GM18498 (cell line): ENCODE results near the gene TTC24.
"Not testable (repeated sequence)": the region's sequence is repeated elsewhere in the genome, so short reads cannot be mapped to it uniquely, and the experiment has no call there.

ENCODE experiments used
- ATAC-seq: cut with Tn5 transposase; IDR thresholded peaks from one replicate; pipeline ENCODE4 v1.9.1; 2021; ENCODE audit warnings: mild to moderate bottlenecking, moderate library complexity; ENCODE audit not compliant: unreplicated experiment

The TTC24 gene

DNA sequence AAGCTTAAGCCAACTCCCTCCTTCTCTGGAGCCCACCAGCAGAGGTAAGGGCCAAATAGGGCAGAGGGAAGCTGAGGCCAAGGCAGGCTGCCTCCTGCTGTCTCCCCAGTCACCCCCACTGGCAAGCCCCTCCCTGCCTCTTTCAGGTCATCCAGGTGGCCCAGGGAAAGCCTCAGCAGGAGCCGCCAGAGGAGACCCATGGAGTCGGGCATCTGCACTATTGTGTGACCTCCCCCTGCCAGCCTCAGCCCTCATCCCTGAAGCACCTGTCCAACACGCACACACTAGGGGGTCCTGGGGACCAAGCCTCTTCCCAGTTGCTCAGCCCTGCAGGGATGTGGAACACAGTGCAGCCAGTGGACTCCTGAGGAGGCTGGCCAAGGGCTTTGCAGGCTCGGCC, 6.8 kb downstream of the TTC24 start:
- no peak for ATAC-seq

- ATAC-seq: no peak
Observed at GRCh38 chr1:156586892-156587477, 7.5 kb downstream of the TTC24 start.

DNA sequence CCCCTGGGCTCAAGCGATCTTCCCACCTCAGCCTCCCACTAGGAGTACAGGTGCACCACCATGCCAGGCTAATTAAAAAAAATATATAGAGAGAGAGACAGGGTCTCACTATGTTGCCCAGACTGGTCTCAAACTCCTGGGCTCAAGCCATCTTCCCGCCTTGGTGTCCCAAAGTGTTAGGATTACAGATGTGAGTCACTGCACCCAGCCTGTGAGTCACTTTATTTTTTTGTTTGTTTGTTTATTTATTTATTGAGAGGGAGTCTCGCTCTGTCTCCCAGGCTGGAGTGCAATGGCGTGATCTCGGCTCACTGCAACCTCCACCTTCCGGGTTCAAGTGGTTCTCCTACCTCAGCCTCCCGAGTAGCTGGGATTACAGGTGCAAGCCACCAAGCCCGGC, 8.4 kb downstream of the TTC24 start:
- ATAC-seq: not testable (repeated sequence)

DNA sequence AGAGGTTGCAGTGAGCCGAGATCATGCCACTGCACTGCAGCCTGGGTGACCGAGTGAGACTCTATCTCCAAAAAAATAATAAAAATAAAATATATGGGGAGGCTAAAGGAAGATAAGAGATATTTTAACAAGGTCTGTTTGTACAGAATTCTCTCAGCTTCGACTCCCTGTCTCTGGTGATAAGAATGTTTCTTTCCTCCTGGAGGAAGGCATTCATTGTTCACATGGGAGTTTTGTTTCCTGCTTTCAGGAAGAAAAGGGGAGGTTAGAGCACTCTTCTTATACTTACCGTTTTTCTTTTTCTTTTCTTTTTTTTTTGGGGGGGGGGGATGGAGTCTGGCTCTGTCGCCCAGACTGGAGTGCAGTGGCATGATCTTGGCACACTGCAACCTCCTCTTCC, 10.0 kb downstream of the TTC24 start:
- ATAC-seq: no peak

DNA sequence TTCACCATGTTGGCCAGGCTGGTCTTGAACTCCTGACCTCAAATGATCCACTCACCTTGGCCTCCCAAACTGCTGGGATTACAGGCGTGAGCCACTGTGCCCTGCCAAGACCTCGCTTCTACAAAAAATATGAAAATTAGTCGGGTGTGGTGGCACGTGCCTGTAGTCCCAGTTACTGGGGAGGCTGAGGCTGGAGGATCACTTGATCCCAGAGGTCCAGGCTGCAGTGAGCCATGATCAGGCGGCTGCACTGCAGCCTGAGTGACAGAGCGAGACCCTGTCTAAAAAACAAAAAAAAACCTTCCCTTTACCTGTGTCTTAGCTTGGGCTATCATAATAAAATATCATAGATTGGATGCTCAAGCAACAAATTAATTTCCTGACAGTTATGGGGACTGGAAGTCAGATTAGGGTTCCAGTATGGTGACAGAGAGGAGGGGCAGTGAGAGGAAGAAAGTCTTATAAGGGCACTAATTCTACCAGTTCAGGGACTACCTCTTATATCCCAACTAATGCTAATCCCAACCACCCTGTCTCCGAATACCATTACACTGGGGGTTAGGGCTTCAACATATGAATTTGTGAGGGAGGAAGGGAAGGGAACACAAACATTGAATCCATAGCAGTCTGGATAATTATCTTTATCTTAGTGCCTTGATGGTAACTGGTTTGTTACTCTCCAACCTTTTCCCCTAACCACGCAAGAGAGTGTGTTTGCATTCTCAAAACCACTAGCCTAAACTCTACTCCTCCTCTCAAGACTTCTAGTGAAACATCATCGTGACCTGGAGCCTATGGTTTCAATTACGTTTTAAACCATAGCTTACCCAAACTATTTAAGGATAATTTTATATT, 11.0 kb downstream of the TTC24 start:
- ATAC-seq: no peak

DNA sequence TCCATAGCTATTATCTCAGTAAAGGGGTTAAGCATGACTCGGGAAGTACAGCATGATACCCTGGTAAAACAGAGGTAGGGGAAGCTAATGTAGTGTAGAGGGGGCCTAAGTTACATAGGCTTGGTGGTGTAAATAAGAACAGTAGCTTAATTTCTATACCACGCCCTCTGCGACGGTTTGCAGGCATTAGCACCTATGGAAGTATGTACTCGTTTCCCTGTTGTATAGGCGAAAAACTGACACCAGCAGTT, 11.6 kb downstream of the TTC24 start:
- ATAC-seq: no peak

GRCh38 chr1:156591432-156592157, 12.1 kb downstream of the TTC24 start, which contains the start of gene NAXE:
Gene NAXE, plus strand, starts transcription at chr1:156591776. Its CDS starts 29 bp downstream, at chr1:156591805.
- peak; percentile 79 for ATAC-seq

GRCh38 chr1:156592158-156592909, 12.8 kb downstream of the TTC24 start:
- no peak for ATAC-seq

DNA sequence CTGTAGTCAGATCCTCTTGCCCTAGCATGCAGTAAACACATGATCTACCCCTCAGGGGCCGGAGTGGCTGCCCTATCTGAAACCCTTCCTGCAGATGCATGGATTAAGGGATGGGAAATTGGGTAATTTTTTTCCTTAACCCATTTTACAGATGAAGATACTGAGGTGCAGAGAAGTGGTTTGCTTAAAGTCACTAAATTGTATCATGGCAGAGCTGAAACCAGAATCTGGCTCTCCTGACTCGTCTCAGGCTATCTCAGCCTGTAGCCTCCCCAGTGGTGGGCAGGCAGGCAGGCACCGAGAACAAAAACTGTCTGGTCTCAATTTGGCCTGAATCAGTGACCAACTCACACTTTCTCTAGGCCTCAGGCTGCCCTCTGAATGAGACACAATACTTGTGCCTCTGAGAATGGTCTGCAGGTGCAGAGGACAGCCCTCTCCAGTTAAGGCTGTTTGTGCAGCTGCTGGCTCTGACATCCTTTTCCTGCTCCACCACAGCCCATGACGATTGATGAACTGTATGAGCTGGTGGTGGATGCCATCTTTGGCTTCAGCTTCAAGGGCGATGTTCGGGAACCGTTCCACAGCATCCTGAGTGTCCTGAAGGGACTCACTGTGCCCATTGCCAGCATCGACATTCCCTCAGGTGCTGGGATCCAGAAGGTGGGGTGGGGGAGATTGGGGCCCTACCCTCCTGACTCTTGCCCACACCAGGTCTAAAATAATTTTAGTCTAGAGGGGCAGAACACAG, 13.6 kb downstream of the TTC24 start:
- ATAC-seq: no peak

DNA sequence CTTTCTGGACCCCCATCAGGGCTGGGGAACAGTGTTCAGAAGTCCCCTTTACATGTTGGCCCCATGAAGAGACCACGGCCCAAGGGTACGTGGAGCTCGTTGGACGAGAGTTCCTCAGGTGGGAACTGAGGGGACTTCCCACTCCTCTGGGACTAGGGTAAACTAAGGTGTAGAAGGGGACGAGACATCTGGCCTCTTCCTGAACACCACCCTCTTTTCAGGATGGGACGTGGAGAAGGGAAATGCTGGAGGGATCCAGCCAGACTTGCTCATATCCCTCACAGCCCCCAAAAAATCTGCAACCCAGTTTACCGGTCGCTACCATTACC, 14.1 kb downstream of the TTC24 start:
- ATAC-seq: no peak

- no peak for ATAC-seq
Observed at GRCh38 chr1:156594190-156594589, 14.7 kb downstream of the TTC24 start.

- ATAC-seq: no peak
Observed at GRCh38 chr1:156595016-156595415, 15.5 kb downstream of the TTC24 start.

DNA sequence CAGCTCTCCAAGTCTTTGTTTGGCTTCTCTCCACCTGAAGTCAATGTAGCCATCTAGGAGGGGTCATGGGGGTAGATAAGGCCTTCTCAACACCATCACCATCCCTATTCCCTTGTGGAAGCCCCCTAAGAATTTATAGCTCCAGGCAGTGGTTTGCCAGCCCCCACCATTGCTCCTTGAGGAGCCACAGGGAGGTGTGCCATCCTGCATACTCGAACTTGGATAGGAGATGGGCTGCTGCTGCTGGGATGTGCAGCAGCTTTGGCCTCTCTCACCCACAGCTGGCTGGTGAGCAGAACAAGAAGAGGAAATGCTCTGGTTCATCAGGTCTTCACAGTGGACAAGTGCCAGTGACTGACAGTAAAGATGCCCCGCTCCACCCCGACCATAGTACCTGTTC, 16.9 kb downstream of the TTC24 start:
- no peak for ATAC-seq

DNA sequence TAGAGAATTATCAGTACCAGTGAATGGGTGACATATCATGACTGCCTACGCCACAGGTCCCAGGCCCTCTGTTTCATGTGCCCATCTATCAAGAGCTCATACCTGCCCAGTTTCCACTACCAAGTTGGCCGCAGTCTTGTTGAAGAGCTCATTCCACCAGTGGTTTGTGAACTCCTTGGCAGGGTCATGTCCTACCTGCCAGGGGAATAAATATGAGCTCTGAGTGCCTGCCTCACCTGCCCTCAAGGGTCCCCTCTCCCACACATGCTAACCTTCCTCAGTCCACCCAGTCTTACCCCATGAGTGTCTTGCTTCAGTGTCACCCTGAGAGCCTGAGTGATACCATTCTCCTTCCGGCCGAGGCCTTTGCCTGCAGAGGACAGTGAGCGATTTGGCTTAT, 18.6 kb downstream of the TTC24 start:
- ATAC-seq: no peak

GRCh38 chr1:156598731-156599432, 19.4 kb downstream of the TTC24 start:
- ATAC-seq: no peak

GRCh38 chr1:156599811-156600210, 20.3 kb downstream of the TTC24 start:
- no peak for ATAC-seq

GRCh38 chr1:156600733-156601121, 21.2 kb downstream of the TTC24 start:
- ATAC-seq: no peak

GRCh38 chr1:156601122-156601830, 21.8 kb downstream of the TTC24 start, which contains the start of gene GPATCH4:
Gene GPATCH4, minus strand, starts transcription at chr1:156601479.
- peak; percentile 72 for ATAC-seq

- peak; percentile 26 for ATAC-seq
Observed at GRCh38 chr1:156601892-156602291, 22.4 kb downstream of the TTC24 start.
